ENCODE measurements around the gene MVD.
"Not testable (repeated sequence)": the region's sequence is repeated elsewhere in the genome, so short reads cannot be mapped to it uniquely, and the experiment has no call there.

Gene MVD

GRCh38 chr16:88622866-88623265, 40.0 kb downstream of the MVD start:
- DNase-seq, result no peak

- no peak for DNase-seq
These were observed 40.8 kb downstream of the MVD start for GRCh38 chr16:88622125-88622524.

DNA sequence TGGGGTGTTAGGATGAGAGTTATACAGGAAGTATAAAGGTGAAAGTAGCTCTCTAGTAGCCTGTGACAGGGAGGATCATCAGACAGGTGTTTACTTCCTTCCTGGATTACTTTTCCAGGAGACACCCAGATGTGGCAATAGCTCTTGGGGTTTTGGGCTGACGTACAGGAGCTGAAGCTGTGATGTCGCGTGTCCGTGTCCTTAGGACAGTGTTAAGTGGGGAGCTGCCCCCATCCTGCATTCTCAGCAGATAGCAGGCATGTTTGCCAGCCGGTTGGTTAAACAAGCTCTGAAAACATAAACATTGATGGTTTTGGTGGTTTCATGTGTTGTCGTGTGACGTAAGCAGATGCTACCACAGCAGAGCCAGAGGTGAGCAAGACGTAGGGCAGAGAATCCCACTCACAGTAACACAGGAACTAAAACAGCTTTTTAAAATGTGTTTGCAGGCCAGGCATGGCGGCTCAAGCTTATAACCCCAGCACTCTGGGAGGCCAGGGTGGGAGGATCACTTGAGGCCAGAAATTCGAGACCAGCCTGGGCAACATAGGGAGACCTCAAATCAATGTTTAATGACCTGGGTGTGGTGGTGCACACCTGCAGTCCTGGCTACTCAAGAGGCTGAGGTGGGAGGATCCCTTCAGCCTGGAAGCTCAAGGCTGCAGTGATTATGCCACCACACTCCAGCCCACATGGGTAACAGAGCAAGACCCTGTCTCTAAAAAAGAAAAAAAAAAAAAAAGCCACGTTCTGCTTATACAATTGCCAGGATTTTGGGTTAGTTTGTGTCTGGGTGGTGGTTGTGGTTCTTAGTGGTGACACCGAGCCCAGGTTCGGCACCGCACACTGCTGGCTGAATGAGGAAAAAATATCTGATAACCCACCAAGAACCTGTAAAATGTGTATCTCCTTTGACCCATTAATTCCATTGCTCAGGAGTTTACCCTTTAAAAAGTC, 42.8 kb downstream of the MVD start:
- peak in 1 of 2 donors; percentile 53 for DNase-seq

GRCh38 chr16:88618956-88619667, 43.8 kb downstream of the MVD start:
- no peak for DNase-seq

DNA sequence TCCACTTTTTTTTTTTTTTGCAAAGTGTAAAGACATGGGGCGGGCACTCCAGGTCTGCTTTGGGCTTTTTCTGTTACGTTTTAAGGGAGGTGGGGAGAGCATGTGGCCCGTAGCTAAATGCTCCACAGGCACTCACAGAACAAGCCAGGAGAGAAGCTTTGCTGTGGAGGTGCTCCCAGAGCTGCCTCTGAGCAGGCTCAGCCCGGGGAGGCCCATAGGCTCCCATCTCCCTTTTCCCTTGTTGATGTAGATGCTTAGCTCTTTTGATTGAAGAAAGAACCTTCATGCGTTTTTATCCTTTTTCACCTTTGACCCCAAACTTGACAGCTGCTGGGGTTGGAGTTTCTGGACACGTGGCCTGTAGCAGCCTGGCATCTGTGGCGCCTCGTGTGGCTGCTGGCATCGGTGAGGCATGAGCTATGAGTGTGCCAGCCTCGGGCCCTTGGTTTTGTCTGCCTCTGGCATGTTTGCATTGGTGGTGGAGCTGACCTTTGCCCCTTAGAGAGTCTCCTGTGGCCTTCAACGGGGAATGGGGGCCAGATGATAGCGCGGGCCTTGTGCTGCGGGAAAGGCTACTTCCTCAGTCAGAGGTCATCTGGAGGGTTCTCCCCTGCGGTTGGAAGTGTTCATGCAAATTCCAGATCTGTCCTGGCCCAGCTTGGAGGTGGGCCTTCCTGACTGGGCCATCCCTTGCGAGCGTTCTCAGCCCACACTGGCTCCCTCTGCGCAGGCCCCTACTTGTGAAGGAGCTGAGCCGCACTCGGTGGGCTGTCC, 44.5 kb downstream of the MVD start:
- DNase-seq, result no peak

GRCh38 chr16:88617268-88618031, 45.4 kb downstream of the MVD start:
- no peak for DNase-seq

- DNase-seq, result no peak
These were observed 46.2 kb downstream of the MVD start for GRCh38 chr16:88616736-88617135.

DNA sequence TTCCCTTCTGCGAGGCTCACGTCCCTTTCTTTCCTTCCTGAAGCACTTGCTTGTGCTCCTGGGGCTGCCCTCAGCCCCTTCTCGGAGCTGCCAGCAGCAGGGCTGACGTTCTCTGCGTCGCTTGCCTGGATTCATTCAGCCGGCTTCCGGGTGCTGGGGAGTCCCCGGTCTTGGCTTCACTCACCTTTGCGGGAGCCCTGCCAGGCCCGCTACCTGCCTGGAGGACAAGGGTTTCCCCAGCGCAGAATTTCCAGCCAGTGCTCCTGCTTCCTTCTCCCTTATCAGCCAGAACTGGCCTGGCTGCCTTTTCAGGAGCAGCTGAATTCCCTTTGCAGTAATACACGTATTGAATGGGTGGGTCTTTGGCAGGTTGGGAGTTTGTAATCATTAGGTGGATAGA, 46.6 kb downstream of the MVD start:
- DNase-seq, result no peak

- no peak for DNase-seq
These were observed 47.9 kb downstream of the MVD start for GRCh38 chr16:88614818-88615580.

DNA sequence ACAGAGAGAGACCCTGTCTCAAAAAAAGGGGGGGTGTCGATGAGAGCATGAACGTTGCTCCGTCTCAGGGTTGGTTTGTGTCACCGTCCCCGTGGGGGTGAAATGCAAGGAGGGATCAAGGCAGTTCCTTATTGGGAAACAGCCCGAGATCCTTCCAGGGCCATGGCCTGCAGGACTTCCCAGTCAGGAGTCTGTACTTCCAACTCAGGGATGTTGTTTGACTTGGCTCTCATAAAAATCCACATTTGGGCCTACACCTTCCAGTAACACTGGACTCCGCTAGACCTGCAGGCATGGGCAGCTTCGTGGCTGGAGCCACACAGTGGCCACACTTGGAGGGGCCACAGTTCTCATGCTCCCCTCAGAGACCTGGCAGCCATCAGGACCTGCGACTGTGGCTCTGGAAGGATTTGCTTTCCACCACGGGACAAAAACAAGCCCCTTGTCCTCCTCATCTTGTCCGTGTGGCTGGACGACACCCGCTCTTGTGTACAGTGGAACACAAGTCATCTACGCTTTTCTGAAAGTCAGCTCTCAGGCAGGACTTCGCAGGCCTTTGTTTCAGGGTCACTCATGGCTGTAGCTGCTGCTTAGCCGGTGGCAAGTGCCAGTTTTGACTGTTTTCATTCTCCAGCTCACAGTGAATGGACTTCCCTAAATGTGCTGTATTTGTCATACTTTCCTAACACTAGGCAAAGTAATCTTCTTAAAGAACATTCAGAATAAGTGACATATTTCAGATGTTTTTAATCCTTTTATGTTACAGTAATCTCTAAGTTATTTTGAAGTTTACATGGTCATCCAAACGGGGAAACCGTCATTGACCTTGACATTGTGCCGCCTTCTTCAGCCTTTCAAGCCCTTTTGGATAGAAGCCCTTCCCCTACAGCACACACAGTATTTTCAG, 48.7 kb downstream of the MVD start:
- no peak for DNase-seq

DNA sequence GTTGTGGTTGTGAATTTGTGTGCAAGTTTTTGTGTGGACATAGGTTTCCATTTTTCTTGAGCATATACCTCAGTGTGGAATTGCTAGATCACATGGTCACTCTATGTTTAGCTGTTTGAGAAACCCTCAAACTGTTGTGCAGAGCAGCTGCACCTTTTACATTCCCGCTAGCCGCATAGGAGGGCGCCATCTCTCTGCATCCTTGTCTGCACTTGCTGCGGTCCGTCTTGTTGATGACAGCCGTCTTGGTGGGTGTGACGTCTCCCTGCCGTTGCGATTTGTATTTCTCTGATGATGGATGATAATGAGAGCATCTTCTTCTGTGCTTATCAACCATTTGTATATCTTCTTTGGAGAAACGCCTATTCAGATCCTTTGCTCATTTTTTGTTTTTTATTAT, 49.6 kb downstream of the MVD start:
- no peak for DNase-seq

DNA sequence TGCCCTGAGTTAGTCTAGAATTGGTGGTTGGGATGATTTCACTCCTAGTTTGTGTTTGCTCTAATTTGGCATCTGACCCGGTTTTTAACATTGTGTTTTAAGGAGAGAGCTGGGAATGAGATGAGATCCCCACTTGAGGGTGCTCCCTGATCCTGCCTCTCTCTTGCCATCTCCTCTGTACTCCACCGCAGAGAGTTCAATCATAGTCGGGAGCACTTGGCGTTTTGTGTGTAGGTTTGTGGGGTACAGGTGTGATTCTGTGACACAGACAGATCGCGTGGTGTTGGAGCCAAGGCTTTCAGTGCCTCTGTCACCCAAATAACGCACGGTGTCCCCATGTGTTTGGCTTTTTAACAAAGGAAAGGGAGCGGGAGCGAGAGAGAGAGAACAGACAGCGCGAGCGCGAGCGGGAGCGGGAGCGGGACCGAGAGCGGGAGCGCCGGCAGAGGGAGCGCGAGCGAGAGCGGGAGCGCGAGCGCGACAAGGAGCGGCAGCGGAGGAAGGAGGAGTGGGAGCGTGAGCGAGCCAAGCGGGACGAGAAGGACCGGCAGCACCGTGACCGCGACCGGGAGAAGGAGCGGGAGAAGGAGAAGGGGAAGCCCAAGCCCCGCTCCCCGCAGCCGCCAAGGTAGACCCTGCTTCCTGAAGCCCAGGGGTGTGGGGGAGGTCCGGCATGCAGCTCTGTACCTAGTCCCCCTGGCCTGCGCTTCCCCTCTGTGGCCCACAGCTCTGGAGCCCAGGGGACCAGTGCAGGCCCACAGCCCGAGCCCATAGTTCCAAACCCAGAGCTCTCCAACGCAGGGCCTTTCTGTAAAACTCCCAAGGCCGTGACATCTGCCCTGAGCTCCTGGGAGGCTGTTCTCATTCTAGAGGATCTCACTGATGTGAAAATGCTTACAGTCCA, 51.7 kb downstream of the MVD start:
- DNase-seq, result no peak

- no peak for DNase-seq
These were observed 52.8 kb downstream of the MVD start for GRCh38 chr16:88610080-88610479.

GRCh38 chr16:88609426-88609825, 53.5 kb downstream of the MVD start:
- not testable (repeated sequence) for DNase-seq

GRCh38 chr16:88608076-88608475, 54.8 kb downstream of the MVD start:
- no peak for DNase-seq

DNA sequence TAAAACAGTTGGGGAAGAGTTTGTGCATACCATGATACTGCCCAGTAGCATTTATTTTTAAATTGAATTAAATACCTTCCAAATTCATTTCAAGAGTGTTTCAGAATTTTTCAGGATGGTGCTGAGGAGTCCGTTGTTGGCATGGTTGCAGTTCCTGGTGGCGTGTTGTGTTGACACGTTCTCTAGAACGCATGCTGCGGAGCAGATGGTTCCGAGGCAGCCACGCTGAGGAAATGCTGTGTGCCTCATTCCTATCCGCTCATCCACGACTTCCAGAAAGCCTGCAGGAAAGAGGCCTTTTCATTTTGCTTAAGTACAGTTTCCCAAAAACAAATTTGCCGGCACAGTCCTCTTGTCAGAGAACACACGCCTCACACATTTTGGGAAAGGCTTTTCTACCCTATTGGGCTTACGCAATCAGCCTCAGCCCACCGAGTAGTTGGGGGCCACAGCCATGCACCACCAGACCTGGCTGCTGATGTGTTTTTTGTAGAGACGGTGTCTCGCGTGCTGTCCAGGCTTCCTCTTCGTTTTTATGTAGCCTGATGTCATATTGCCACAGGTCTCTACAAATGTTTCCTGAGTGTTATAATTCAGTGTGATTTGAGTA, 56.6 kb downstream of the MVD start:
- DNase-seq, result no peak

GRCh38 chr16:88605186-88606147, 57.4 kb downstream of the MVD start:
- DNase-seq, result no peak

GRCh38 chr16:88602091-88602490, 60.8 kb downstream of the MVD start:
- no peak for DNase-seq

All from stimulated activated CD4-positive, alpha-beta T cell treated with anti-CD3 and anti-CD28 coated beads, Interleukin-2, amount 100 ng/mL, for 24 hours (primary cell).